Osteocyte (in vitro differentiated cells): ENCODE measurements around the gene IFT52. TPM values are rescaled to one million over a fixed set of nuclear protein-coding genes. Genes with fewer than 3 reads are reported as not detected.

ENCODE experiments used
- DNase-seq: peaks from one replicate; pipeline ENCODE4 v3.0.0; 2021; ENCODE audit warnings: mixed read lengths; ENCODE audit not compliant: unreplicated experiment; ENCODE audit errors: extremely low spot score
- H3K27ac Mint-ChIP-seq: one replicate; pipeline ENCODE4 v1.8.0; 2021; ENCODE audit warnings: mild to moderate bottlenecking, mixed read lengths; ENCODE audit not compliant: unreplicated experiment
- H3K27me3 Mint-ChIP-seq: one replicate; pipeline ENCODE4 v1.8.0; 2021; ENCODE audit warnings: mixed read lengths; ENCODE audit not compliant: unreplicated experiment
- H3K36me3 Mint-ChIP-seq: one replicate; pipeline ENCODE4 v1.8.0; 2021; ENCODE audit warnings: mixed read lengths; ENCODE audit not compliant: unreplicated experiment
- H3K4me1 Mint-ChIP-seq: one replicate; pipeline ENCODE4 v1.8.0; 2021; ENCODE audit warnings: mixed read lengths; ENCODE audit not compliant: unreplicated experiment
- H3K4me3 Mint-ChIP-seq: one replicate; pipeline ENCODE4 v1.8.0; 2021; ENCODE audit warnings: mild to moderate bottlenecking, moderate library complexity, mixed read lengths; ENCODE audit not compliant: unreplicated experiment
- H3K9me3 Mint-ChIP-seq: one replicate; pipeline ENCODE4 v1.8.0; 2021; ENCODE audit warnings: mixed read lengths; ENCODE audit not compliant: unreplicated experiment
- total RNA-seq: library from RNA; stranded (reverse); gene quantifications from 2 replicates; pipeline ENCODE4 v1.2.1, GENCODE V29; 2021
- TF ChIP-seq, protein P1 (sequence below): fragments of 200-600 bp; sonication (generic); IDR thresholded peaks from 2 replicates; pipeline ENCODE4 v1.5.0; 2021; ENCODE audit warnings: antibody characterized with exemption, mild to moderate bottlenecking, moderate library complexity

IFT52 gene
- total RNA-seq, 1 donor from 2014 or later = 55.3 TPM

DNA sequence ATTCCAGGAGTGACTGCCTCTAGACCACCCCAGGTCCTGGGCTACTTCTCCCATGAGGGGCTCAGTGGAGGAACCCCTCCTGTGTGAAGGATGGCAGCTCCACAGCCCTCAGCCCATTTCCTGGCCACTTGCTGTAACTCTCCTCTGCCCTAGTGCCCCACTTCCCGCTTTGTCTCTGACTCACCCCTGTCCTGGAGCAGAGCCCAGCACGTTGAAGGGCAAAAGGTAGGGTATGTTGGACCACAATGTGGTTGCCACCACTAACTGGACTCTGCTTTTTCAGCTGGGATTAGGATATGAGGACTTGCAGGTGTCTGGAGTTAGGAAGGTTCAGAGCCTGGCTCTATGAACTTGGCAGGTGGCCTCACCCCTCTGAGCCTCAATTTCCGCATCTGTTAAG lies 78.6 kb downstream of the IFT52 start:
- DNase-seq = no peak
- H3K36me3 Mint-ChIP-seq = no peaks in the 10 kb centered on the region
- TF ChIP-seq, protein P1, sequence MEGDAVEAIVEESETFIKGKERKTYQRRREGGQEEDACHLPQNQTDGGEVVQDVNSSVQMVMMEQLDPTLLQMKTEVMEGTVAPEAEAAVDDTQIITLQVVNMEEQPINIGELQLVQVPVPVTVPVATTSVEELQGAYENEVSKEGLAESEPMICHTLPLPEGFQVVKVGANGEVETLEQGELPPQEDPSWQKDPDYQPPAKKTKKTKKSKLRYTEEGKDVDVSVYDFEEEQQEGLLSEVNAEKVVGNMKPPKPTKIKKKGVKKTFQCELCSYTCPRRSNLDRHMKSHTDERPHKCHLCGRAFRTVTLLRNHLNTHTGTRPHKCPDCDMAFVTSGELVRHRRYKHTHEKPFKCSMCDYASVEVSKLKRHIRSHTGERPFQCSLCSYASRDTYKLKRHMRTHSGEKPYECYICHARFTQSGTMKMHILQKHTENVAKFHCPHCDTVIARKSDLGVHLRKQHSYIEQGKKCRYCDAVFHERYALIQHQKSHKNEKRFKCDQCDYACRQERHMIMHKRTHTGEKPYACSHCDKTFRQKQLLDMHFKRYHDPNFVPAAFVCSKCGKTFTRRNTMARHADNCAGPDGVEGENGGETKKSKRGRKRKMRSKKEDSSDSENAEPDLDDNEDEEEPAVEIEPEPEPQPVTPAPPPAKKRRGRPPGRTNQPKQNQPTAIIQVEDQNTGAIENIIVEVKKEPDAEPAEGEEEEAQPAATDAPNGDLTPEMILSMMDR = no peak

DNA sequence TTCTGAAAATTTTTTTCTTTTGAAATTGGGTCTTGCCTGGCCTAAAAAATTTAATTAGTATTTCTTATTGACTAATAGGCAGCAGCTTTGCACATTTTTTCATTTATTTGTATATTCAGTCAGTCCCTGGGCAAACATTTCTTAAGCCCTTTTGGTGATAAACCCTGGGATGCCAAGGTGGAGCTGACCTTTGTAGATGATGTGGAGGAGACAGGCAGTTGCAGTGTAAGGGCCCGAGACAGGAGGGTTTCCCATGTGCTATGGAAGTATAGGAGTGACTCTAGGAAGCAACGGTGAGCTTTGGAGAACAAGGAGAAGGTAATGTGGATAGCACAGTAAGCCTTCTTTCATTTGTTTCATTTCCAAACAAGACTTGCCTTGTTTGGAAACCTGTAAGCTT lies 79.7 kb downstream of the IFT52 start:
- TF ChIP-seq, protein P1 = no peak
- Mint-ChIP-seq H3K4me1 (peaks cover 11% of the 10 kb centered on the region), H3K27ac (no peak overlapping the region), H3K9me3 (no peaks in the 10 kb centered on the region), H3K27me3 (no peaks in the 10 kb centered on the region), H3K36me3 (no peaks in the 10 kb centered on the region), H3K4me3 (no peak overlapping the region)
- DNase-seq = no peak

More for the DNA sequence above, 78.6 kb downstream of the IFT52 start:
- no peaks in the 10 kb centered on the region for H3K27me3 Mint-ChIP-seq
- no peak overlapping the region for H3K27ac Mint-ChIP-seq
- H3K4me3 Mint-ChIP-seq = no peak overlapping the region
- no peaks in the 10 kb centered on the region for H3K9me3 Mint-ChIP-seq
- H3K4me1 Mint-ChIP-seq = peaks cover 11% of the 10 kb centered on the region

DNA sequence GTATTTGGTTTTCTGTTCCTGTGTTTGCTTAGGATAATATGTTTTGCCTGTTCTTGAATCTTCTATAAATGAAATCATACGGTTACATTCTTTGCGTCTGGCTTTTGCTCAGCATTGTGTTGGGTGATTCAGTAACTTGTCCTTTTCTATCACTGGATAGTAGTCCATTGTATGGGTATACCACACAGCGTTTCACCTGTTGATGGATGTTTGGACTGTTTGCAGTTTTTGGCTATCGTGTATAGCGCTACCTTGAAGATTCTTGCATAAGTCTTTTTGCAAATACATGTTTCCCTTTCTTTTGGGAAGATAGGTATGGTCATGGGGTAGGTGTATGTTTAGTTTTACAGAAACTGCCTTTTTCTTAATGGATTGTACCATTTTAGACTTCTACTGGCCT lies 85.6 kb downstream of the IFT52 start:
- H3K9me3 Mint-ChIP-seq = no peaks in the 10 kb centered on the region
- DNase-seq = no peak
- no peaks in the 10 kb centered on the region for H3K4me1 Mint-ChIP-seq
- no peak overlapping the region for H3K4me3 Mint-ChIP-seq
- TF ChIP-seq, protein P1 = no peak
- H3K27ac Mint-ChIP-seq = no peak overlapping the region
- no peaks in the 10 kb centered on the region for H3K36me3 Mint-ChIP-seq
- no peaks in the 10 kb centered on the region for H3K27me3 Mint-ChIP-seq

DNA sequence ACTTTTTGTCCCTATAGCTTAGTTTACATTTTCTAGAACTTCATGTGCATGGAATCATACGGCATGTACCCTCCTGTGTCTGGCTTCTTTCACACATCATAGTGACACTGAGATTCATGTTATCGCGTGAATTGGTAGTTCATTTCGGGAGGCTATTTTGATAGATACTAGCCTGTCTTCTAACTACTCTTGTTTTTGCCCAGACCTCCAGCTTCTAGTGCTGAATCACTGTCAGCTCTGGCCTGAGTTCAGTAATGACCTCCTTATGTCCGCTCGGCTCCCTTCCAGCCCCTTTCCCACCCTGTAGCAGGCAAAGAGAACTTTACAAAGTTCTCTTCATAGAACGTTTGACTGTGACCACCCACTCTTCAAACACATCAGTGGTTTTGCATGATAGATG lies 90.2 kb downstream of the IFT52 start:
- Mint-ChIP-seq H3K27ac (no peak overlapping the region), H3K36me3 (no peaks in the 10 kb centered on the region), H3K9me3 (no peaks in the 10 kb centered on the region), H3K27me3 (no peaks in the 10 kb centered on the region), H3K4me3 (no peak overlapping the region), H3K4me1 (no peaks in the 10 kb centered on the region)
- no peak for DNase-seq
- TF ChIP-seq, protein P1 = no peak

DNA sequence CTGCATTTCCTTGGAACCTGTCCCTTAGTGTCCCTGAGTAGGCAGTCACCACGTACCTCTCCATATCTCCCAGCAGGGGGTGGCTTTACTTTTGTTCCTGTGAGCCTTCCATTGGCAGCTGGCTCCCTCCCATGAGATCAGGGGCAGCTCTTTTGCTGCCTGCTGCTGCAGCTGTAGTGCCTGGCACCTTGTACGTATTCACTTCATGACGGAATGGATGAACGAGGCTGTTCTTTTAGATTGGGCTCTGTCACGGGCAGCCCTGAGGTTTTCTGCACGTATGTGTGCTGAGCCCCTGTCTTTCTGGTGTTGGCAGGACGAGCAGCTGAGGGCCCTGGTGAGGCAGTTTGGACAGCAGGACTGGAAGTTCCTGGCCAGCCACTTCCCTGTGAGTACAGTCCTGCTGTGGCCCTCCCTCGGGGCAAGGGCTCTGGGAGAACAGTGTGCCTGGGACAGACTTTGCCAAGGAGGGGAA lies 90.8 kb downstream of the IFT52 start:
- H3K4me1 Mint-ChIP-seq = no peaks in the 10 kb centered on the region
- no peaks in the 10 kb centered on the region for H3K27me3 Mint-ChIP-seq
- H3K36me3 Mint-ChIP-seq = no peaks in the 10 kb centered on the region
- H3K27ac Mint-ChIP-seq = no peak overlapping the region
- no peak overlapping the region for H3K4me3 Mint-ChIP-seq
- TF ChIP-seq, protein P1 = no peak
- DNase-seq = no peak
- no peaks in the 10 kb centered on the region for H3K9me3 Mint-ChIP-seq
